ENCODE measurements around the gene TMPO.

GRCh38 chr12:98471085-98471484 lies 44.3 kb upstream of the TMPO start:
- TF ChIP-seq CTCF (IDR thresholded peaks at IDR 0.05), result no peak
- no peak for TF ChIP-seq POLR2A (IDR thresholded peaks at IDR 0.05)
- peak in 1 of 2 donors; percentile 52 for TF ChIP-seq EP300 (IDR thresholded peaks at IDR 0.05)

Measured in tibial nerve (tissue), 4 donors.